ENCODE measurements around the gene FBN2.
"Not testable (repeated sequence)": the region's sequence is repeated elsewhere in the genome, so short reads cannot be mapped to it uniquely, and the experiment has no call there.

FBN2 gene

DNA sequence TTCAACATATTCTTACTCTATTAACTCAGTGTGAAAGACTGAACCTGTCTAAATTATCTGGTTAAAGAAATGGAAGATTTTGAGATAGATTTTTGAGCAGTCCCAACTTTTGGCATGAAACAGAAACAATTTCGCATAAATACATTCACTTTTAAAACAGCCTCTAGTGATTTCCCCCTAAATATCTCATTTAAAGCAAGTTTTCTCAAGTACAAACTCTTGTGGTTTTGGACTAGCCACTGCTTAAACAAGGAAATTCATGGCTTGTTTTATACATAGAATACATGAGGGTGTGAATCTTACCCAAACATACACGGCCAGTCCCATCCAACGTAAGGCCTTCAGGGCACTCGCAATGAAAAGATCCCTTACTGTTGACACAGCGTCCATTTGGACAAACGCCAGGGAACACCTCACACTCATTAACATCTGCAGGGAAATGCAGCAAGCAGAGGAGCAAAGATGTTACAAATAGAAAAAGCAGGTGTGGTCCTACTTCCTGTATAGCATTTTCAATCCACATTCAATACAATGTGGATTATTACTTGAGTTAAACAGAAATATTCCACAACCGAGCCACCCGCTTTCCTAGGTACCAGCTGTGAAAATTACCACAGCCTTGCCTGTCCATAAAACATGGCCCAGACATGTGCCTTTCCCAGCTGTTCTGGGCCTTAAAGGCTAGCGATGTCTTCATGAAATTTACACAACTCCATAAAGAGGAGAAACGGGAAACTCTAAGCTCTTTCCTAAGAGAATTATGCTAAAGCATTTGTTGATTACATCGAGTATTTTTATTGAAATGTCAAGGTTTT is 188.8 kb downstream of the FBN2 start:
- peak; percentile 91 for DNase-seq

DNA sequence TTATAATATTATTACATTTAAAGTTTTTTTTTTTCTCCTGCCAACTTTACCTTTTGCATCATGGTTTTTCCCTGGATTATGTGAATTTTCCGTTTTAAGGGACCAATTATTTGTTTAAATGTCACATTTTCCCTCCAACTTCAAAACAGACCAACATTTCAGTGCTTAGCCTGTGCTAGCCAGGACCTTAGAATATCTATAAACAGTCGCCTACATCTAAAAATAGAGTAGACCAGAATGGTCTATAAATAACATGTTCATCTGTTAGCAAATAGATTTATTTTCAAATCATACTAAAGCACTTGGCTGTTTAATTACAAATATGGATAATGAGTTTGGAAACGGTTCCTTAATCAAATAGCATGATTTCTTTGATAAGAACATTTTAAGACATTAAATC is 192.0 kb downstream of the FBN2 start:
- no peak for DNase-seq

DNA sequence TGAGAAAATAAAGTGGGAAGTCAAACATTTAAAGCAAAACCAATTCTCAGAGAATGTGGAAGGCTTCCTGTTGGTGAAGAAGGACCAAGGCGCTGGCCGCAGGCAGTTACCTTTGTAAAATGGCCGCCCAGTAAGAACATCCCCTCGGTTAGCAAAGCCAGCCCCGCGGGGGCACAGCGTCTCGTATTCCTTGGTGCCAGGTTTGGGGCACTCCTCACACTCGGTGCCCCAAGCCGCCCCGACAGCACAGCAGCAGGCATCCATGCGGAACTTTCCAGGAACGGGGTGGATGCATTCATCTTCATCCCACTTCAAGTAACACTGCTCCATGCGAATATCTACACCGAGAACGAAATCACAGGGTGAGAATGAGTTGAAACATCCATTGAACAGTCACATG is 192.8 kb downstream of the FBN2 start:
- DNase-seq: no peak

DNA sequence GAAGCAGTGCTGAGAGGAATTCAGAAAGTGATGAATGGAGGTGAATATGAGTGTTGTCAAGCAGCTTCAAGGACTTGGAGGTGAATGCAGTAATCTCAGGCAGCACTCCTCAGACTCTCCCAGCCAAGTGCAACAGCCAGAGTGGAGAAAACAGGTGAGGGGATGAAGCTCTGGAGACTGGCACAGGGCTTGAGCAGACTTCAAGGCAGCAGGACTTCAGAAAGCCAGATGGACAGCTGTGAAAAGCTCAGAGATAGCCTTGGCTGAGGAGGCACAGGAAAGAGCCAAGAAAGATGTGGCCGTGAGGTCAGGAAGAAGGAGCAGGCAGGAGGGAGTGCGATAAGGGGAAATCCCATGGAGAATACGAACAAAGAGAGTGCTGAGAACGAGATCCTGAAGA is 194.9 kb downstream of the FBN2 start:
- DNase-seq: no peak

DNA sequence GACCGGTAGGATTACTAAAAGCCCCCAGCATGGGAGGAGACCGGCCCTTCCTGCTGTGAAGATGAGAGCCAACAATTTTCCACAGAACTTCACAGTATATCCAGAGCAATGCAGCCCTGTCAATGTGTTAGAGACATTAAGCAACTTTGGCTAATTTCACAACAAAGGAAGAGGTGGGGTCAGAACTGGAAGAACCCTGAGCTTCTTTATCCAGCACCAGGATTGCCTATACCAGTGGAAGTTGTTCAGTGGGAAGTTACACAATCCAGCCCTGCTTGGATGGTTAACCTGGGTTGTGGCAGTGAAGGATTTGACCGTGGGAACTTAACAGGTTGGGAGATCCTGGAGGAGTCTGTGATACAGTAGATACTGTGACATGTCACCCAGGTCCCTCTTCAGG is 197.0 kb downstream of the FBN2 start:
- no peak for DNase-seq

DNA sequence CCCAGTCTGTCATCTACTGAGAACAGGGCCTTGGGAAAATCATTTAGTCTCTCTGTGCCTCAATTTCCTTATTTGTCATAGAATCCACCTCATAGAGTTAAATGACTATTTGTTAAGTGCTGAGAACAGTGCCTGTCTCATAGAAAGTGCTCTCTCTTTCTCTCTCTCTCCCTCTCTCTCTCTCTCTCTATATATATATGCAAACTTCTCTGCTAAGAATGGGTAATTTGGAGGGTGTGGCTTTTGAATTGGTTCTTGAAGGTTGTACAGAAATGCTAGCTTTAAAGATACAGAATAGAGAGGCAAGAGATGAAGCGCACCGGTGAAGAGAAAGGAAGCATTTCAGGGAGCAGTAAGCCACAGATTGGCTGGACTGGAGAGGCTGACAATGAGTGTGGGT is 197.4 kb downstream of the FBN2 start:
- DNase-seq: no peak

DNA sequence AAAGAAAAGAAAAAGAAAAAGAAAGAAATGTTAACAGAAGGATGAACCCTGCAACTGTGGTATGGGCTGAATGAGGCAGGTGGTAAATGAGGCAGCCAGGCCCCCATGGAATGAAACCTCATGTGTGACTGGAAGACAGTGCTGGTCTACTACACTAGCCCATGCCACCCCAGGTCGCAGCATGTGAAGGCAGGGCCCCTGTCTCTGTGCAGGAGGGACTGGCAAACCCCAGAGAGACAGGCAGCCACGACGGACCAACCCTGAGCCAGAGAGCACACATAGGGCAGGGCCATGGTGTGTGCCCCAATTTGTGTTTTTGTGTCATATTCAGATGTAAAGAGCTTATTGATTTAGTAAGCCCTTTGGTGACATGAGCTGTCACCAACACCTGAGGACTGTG is 198.5 kb downstream of the FBN2 start:
- no peak for DNase-seq

DNA sequence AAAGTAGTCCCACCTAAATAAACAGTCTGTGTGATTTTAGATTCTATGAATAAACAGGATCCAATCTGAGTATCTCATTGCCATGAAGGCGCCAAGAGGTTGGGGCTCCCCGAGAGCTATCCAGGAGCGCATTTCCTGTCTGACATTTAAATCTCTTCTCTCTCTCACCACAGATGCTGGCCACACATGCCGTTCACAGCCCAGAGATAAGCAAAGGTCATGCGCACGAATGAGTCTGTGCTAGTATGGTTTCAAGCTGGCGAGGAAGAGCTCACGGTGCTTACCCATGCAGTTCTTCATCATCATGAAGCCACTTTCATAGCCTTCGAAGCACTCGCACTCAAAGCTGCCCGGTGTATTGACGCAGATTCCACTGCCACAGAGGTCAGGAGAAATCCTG is 199.4 kb downstream of the FBN2 start:
- no peak for DNase-seq

DNA sequence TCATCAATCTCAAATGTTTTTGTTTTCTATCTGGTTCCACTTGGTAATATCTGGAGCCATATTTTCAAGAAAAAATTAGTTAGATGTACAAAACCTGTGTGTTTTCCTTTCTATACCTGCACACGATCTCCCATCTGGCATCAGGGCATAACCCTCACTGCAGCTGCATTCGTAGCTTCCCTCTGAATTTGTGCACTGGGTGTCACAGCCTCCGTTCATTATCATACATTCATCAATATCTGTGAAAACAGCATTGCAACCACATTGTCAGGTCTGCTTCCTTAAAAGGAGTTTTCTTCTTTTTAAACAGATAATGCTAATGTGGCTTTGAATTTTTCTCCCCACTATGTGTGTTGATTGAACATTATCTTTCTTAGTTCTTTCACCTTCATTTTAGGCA is 202.7 kb downstream of the FBN2 start:
- no peak for DNase-seq

DNA sequence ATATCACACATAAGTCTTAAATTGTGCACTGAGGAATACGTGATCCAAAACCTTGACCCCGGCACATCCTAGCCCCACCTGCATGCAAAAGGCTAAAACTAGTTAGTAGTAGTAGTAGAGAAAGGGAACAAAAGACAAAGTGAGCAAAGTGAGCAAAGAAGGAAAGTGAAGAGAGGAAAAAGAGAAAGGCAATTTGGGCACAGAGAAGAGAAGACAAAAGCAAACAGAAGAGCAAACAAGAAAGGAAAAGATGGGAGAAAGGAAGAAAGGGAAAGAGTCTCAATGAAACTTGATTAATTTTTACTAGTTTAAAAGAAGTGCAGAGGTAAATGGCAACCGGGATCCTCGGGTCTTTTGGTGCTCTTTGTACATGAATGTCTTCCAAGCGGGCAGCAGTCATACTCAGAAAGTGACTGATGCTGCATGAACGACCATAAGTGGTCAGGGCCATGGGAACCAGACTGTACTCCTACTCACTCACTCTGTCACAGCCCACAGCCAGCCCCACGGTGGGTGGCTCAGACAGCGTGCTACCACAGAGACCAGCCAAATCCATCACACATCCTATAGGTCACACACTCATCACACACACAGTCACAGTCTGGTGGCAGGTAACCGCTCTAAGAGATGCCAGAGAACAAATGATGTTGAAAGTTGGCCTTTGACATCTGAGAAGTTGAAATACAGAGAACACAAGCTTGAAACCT is 203.9 kb downstream of the FBN2 start:
- no peak for DNase-seq

DNA sequence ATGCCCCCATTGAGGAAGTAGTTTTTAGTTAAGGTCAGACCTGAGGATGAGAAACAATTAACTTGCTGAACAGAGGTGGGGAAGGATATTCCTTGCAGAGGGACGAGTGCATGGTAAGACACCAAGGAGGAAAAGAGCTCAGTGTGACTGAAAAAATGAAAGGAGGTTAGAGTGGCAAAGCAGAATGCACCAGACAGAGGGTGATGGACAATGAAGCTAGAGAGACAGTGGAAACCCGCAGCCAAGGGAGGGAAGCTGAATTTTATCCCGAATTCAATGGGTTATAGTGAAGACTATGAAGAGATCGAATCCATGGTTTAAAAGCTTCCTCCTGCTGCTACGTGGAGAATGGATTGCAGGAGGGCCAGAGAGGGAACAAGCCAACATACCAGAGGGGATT is 206.8 kb downstream of the FBN2 start:
- no peak for DNase-seq

DNA sequence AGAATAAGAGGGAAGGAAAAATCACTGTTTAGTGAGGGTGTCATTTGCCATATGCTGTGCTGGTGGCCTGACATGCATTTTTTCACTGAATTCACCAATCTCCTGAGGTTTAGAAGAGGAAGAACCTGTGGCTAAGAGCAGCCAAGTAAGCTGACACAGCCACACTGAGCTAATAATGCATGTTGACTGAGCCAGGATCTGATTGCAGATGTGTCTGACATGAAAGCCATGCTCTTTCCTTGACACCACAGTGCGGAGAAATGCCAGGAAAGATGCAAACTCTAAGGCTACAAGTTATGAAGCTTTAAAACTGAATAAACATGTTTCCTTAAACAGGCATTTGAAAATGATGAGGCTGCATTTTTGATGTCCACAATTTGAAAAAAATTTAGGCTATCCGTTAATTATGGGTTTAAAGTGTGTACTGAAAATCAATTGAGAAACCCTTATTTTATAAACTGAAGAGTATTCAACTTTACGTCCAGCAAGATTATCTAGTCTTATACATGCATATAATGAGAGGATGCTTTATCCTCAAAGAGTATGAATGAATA is 208.6 kb downstream of the FBN2 start:
- DNase-seq: no peak

DNA sequence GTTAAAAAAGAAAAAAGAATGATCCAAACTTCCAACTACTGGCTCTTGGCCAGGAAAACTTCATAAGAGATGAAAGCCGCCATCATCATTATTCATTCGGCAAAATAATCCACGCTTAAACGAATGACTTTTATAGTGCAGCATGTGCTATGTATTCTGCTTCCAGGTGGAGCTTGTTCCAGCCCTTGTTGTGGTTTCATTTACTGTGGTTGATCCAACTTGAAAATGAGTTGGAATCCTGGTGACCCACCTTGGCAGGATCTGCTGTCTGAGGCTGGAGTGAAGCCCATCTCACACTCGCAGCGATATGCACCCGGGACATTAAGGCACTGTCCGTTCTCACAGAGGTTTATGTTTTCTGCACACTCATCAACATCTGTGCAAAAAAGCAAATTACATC is 209.6 kb downstream of the FBN2 start:
- no peak for DNase-seq

DNA sequence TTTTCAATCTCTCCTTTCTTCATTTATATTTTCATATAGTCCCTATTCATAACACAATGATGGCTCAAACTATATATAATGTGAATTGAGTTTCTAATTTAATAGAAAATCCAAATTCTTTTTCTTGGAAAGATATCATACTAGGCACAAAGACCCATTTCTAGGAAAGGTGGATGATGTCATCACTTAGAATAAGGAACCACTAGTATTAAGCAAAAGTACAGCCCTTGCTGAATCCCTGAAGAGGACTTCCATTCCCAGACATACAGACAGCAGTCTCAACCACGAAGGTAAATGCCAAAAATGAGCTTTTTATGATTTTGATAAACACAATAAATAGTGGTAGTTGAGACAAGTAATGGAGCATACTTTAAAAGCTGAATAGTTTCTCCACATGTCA is 210.0 kb downstream of the FBN2 start:
- DNase-seq: no peak

DNA sequence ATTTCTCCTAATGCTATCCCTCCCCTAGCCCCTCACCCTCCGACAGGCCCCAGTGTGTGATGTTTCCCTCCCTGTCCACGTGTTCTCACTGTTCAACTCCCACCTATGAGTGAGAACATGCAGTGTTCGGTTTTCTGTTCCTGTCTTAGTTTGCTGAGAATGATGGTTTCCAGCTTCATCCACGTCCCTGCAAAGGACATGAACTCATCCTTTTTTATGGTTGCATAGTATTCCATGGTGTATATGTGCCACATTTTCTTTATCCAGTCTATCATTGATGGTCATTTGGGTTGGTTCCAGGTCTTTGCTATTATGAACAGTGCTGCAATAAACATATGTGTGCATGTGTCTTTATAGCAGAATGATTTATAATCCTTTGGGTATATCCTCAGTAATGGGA is 216.6 kb downstream of the FBN2 start:
- DNase-seq: not testable (repeated sequence)

DNA sequence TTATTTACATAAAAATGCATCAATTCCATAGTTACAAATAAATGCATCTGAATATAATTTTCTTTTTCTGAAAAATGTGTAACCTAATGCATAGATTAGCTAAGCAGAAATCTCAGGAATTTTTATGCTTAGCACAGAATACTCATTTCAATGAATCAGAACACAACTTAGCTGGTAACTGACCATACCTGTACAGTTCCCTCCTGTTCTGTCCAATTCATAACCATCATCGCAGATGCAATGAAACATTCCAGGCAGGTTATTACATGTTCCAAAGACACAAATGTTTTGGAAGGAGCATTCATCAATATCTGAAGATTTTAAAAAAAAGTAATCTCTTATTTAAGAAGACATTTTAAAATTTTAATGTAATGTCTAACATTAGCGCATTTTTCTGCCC is 219.4 kb downstream of the FBN2 start:
- no peak for DNase-seq

DNA sequence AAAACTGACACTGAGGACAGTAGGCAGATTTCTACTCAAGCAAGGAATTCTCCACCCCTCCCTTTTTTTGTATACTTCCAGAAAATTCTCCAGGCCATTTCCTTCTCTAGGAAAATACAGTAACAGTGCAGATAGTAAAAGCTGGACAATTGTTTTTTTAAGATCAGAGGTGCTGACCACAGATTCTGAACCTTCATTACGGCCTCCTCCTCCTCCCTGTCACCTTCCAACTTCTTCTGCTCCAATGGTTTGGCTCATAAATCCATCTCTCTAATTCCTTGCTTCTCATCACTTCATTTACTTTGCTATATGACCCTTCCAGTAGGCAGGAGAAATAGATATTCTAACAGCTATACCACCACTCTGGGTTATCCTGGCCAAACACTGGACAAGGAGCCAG is 220.6 kb downstream of the FBN2 start:
- no peak for DNase-seq

DNA sequence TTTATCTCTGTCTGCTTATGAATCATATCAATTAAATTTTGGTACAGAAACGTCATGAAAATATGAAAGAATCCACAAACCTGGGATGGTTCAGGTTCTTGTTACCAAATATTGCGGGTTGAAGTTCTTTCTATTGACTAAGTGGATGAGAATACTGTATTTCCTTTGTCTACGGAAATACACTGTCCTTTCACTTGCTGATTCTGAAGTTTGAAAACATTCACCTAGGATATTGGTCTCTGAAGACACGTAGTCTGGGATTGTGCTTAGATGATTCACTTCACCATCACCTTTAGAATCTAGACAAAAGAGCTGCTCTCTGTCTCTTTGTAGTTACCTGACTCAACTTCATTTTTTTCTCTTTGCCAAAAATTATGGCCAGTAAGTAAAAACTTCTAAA is 222.4 kb downstream of the FBN2 start:
- DNase-seq: no peak

DNA sequence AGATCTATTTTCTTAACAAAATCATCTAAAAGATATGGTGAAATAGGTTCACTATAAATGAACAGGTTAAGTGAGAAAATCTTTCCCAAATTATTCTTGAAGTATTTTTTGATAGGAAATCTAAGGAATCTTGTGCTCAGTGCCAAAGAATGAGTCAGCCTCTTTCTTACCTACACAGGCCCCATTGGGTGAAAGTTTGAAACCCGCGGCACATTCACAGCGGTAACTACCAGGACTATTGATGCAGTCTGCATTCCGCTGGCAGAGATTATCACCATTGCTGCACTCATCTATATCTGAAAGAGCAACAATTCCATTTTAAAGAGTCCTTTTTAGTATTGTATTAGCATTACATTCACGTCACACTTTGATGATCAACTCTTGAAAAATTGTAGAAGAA is 232.7 kb downstream of the FBN2 start:
- DNase-seq: no peak

DNA sequence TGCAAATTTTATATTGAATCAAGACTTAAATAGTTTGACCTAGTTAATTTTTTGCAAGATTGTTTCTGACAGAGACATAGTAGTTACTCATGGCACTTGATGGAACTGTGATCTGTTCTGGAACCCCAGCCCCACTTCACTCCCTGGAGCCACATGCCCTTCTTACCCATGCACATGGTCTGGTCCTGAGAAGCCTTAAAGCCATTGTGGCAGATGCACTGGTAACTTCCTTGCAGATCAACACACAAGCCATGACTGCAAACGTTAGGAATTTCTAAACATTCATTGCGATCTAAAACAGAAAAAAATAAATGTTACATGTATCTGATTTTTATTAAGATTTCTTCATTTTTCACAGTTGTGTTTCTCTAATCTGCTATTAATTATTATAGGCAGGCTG is 233.3 kb downstream of the FBN2 start:
- no peak for DNase-seq

DNA sequence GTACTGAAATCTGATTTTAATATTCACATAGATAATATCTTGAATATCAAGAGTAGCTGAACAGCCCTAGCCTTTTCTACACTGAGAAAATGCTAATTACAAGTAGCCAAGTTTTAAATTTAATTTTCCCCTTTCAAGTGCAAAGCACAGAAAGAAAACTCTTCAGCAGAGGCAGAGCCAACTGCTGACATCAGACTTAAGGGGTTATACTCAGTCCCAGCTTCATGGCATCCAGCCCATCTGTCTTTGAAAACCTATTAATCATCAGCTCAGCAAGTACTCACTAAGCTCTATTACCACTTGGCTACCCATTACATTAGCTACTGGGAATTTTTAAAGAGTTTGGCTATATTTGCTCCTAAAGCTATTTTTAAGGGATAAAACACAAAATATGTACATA is 234.0 kb downstream of the FBN2 start:
- no peak for DNase-seq

DNA sequence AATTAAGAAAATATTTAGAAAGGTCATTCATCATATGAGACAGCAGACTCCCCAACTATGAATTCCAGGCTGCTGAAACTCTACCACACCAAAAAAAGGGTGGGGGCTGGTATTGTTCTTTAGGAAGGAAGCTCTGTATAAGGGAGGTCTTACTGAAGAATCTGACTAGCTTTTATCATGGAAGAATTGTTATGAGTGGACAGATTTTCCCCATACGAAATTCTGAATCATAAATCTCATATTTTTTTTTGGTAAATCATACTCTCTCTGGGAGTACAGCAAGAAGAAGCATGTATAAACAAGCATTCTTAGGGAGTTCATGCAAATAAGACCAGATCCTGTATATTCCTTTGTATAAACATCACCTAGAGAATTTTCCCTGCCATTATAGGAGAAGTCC is 234.5 kb downstream of the FBN2 start:
- no peak for DNase-seq

DNA sequence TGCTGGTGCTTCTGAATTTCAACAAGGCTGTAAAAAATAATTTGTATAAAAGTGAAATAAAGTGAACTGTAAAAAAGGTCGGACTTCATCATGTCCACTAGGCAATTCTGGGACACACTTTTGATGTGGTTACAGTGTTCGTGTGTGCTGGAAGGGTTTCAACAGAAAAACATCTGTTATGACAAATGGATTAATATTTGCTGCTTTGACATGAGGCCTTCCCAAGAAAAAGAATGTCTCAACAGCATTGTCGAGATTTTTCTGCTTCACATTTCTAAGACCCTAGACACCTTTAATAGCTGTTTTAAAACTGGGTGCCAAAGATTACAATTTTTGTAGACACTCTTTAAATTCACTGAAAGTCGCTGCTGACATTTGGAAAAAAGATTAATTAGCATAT is 237.9 kb downstream of the FBN2 start:
- no peak for DNase-seq

DNA sequence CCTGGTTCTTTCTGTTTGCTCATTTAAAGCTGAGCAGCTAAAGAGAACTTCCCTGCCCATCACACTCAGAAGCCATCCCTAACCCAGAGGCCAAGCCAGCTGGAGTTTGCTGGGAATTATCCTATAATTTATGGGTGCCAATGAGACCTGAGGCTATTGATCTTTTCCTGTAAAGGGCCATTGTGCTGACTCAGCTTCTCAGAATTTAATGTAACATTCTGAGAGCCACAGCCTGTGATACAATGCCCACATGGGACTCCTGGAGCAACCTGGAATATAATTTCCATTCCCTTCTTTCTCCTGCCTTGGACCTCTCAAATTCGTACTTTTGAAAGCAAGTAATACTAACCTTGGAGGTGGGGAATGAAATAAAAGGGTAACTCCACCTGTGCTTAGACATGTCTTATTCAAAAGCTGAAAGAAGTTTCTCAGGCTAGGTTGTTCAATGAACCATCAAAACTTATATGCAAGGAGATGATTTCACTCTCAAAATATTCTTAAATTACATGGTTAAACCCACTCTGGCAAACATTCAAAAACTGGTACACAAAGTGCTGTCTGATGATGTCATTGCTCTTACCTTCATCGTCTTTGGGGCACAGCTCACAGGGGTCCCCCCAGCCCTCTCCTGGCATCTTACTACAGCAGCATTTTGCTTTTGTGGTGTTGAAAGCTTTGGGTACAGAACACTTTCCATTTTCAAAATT is 247.7 kb downstream of the FBN2 start:
- no peak for DNase-seq
